NOMO-1 (cell line): Measurements from ENCODE around the gene IZUMO4.

ENCODE experiments used
- DNase-seq, 2 experiments: peaks; one replicate each; lab custom pipeline; 2025; ENCODE audit not compliant: unreplicated experiment in 2 of 2; lab: John Stamatoyannopoulos, UW

Gene IZUMO4

DNA sequence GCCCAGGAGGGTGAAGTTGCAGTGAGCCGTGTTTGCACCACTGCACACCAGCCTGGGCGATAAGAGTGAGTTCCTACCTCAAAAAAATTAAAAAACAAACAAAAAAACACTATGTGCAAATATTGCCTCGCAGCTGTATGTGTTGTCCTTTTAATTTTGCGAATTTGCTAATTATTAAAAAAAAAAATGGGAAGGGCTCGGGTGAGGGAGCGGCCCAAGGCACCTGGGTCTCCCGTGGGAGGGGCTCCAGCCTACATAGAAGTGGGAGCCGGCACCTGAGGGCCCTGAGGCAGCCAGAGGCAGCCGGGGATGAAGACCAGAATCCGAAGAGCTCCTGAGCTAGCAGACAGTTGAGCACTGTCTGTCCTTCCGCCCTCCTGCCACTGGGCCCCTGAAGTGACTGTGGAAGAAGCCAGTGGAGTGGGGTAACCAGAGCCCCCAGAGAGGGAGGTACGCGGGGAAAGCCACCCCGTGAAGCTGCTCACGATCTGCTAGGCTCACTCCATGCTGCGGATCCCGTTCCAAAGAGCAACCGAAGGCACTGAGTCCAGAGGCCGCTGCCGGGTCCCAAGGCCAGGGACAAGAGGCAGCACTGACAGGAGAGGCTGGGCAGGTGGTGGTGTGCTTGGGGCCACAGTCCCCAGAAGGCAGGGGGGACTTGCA is 6.5 kb downstream of the IZUMO4 start:
- DNase-seq, result no peak

DNA sequence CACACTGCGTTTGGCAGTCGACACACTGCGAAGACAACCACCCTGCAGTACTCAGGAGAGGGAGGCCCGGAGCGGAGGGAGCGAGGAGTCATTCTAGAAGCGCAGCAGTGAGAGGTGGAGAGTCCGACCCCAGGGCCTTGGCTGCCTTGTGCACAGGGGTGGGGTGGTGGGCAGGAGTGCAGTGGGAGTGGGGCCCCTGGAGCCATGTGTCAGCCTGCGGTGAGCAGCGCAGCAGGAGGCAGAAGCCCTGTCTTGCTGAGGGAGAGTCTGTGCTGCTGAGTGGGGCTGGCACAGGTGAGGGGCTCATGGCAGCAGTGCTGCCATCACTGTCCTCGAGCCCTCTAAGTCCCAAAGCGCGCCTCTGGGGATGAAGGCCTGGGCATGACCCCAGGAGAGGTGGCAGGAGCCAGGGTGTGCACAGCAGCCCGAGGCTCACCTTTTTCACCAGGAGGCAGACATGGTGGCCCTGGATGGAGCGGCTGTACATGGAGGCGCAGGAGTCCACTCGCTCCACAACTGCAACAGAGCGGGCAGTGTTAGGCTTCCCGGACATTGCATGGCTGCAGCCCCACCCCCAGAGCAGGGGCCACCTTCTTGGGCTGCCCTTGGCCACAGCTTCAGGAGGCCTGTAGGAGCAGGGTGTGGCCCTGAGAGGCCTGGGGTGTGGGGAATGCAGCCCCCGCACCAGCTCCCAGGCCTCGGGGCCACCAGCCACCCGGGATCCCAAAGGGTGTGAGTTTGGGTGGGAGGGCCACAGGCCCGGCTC is 11.7 kb downstream of the IZUMO4 start:
- DNase-seq, result no peak

DNA sequence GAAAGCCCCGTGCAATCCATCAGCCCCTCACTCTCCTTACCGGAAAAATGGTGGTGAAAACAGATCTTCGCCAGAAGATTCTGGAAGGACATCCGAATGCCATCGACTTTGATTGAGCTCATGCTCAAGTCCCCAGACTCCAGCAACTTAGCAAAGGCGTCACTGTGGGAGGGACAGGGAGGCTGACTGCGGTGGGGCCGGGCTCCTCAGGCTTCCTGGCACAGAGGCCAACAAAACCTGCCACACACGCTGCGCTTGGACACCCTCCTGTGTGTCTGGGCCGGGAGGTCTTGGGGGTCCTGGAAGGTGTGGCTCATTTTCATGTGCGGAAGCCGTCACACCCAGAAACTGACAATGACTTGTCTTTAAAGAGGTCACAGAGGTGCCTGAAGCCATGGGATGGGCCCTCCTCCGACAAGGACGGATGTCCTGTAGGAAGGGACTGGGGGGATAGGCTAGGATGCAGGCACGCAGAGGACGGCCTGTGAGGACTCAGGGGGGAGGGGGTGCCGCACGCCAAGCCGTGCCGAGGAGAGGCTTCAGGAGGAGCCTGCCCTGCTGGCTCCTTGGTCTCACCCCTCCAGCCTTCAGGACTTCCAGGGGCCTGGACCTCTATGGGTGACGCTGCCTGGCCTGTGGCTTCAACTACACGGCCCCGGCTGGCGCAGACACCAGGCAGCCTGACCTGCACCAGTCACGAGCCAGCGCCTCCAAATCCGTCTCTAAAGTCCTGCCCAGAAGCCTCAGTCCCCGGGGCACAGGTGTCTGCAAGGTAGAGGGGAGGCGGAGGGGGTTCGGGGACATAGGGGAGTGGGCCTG is 12.5 kb downstream of the IZUMO4 start:
- no peak for DNase-seq

DNA sequence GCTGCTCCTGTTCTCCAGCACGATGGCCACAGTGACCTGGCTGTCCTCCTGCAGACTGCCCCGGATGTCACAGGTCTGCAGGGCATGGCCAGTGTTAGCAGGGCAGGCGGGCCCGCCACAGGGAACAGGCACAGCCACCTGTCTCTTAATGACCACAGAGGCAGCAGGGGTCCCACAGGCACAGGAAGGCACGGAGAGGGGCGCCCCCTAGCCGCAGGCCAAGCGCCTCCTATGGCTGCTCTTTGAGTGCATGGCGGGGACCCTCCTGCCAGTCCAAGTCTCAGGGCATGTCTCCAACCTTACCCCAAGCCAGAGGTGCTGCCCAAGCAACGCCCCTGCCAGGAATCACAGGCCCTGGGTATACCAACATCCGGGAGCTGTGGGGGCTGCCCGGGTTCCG is 14.1 kb downstream of the IZUMO4 start:
- no peak for DNase-seq

DNA sequence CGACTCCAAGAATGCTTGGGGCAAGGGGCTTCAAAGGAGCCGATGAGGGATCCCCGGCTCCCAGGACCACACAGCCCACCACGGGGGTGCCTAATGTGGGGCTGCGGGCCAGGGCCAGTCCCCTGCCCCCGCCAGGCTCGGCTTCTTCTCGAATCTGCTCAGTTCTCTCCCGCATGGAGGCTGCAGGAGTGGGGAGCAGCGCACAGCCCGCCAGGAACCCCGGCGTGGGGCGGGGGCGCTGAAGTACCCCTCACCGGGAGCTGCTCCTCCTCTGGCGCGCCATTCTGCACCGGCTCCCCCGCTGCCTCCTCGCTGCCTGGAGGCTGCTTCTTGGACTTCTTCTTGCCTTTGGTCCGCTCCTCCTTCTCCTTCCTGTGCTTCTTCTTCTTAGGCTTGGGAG is 14.7 kb downstream of the IZUMO4 start:
- no peak for DNase-seq

DNA sequence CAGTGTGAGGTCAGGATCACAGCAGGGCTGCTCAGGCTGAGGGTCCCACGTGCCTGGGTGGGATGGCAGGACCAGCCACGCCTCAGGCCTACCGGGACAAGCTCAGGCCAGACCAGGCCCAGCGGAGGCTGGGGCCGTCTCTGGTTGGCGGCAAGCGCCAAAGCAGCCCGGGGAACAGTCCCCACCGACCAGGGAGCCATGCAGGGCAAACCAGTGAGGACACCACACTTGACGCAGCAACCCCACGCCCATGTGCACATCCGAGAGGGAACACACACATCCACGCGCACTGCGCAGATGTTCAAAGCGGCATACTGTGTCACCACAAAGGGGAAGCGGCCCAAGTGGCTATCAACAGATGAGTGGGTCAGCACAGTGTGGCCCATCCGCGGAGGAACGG is 15.2 kb downstream of the IZUMO4 start:
- no peak for DNase-seq

DNA sequence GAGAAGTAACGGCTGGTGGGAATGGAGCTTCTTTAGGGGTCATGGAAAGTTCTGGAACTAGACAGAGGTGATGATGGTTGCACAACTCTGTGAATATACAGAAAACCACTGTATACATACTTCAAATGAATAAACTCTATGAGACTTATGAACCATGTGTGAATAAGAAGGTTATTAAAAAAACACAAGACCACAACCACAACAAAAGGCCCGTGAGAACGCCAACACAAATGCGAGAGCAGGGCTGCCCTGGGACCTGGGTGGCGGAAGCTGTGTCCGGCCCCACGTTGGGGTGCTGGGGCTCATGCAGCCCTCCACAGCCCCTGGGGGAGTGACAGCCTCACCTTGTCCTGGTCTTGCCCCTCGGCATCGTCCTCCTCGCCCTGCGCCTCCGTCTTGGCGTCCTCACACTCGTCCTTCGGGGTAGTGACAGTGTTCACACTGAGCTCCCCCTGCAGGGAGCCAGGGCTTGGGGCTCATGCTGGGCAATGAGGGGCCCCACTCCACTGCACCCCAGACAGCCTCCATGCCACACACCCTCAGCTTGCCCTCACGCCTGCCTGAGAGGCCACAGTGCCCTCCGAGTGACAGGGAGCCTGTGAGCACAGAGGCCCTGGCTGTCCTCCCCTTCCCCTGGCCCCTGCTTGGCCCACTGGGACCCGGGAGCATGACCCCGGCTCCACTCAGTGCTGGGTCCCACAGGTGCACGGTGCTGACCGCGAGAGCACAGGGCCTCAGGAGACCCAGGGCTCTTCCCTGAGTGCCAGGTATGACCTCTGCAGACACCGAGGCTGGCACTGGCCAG is 16.0 kb downstream of the IZUMO4 start:
- no peak for DNase-seq

DNA sequence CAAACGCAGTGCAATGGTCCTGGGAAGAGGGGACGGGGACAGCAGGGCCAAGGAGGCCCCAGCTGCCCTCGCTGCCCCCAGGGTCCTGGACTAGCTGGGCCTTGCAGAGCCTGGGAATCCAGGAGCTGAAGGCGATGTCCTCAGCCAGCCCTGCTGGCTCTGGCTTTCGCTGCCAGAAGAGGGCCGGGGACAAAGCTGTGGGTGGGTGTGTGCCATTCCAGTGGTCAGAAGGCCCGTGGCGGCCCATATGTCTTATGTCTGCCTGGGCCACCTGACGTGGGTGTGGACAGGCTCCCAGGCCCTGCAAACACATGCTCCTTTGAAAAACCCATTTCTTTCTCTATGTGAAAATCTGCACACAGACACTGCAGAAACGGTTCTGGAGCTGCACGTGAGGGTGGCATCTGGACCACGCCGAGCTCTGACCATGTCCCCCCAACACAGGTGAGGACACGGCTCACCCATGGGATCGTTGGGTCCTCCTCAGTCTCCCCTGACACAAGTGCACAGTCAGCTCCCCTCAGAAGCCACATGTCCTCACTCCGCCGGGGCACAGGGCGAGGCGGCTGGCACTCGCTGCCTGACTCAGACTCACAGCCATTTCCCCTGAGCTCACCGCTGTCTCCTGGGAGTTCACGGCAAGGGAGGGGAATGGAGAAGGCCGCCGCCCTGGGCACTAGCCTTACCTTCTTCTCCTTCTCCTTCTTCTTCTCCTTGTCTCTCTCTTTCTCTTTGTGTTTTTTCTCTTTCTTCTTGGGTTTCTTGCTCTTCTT is 16.9 kb downstream of the IZUMO4 start:
- DNase-seq, result no peak

DNA sequence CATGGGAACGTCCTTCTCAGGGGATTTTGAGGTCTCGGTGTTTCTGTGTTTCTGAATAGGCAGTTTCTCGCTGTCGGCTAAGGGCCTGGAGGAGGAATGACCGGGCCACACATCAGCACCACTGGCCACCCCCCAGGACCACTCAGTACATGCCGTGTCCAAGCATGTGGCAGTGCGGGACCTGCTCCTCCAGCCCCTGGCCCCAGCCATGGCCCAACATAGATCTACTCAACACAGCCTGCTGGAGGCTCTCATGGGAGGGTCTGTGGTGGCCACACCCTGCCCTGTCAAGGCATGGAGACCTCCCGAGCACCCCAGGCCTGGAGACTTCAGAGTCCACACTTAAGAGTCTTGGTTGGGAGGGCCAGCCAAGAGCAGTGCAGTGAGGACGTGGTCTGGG is 17.5 kb downstream of the IZUMO4 start:
- DNase-seq, result no peak

DNA sequence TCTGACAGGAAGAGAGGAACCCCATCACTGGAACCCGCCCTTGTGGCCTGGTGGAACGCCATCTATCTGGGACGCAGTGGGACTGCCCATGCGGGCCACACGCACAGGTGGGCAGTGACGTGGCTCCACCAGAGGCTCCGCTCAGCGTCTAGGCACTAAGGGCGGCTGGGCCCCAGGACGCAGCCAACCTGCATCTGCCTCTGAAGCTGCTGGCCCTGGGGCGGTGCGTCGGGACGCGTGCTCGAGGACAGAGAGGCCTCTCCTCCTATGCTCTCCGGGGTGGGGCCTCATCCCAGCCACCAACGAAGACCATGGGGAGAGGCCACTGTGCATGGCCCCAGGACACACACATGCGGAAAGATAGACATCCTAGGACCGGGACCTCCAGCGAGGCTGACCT is 18.1 kb downstream of the IZUMO4 start:
- no peak for DNase-seq

DNA sequence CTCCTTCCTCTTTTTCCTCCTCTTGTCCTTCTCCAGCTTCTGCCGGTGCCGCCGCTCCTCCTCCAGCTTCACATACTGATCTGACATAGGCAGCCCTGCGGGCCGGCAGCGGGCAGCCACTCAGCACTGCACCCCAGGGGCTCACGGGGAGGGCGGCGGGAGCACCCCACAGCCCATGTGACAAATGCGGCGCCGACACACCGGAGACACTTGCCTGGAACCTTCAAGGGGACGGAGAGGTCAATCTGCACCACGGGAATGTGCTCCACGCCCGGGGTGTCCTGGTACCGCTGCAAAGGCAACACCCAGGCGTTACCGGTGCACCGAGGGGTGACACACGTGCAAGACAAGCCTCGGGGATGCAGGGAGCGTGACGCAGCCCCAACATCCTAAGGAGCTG is 18.6 kb downstream of the IZUMO4 start:
- no peak for DNase-seq

DNA sequence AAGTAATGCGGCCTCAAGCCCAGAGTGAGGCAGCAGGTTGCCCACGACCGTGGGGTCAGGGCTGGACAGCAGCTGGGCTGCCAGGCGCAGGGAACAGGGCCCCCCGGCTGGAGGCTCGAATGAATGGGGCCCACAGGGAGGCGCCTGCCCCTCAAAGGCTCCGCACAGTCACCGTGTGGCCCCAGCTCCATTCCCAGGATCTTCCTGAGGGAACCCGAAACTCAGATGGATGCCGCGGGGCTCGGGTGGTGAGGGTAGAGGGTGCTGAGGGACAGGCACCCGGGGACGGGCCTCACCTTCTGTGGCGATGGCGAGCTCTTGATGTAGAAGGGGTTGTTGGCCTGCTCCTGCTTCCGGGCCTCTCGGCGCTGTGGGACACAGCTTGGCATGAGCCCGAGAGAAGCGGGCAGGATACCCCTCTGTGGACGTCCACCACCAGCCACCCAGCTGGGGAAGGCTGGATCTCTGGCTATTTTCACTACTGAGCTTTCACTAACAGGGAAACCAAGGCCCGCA is 19.3 kb downstream of the IZUMO4 start:
- no peak for DNase-seq

DNA sequence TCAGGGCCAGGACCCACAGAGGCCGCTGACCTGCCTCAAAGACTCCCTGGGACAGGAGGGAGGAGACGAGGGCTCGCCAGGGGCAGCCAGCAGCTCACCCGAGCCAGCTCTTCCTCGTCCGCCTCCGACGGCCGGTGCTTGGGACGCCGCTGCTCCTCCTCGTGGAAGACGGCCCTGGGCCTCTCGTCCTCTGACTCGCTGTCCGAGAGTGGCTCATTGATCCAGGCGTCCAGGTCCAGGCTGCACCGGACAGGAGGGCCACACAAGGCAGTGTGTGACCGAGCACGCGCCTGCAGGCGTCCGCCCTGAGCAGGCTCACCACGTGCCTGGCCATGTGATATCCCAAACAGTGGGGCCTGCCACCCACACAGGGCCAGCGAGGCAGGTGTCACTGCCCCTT is 19.8 kb downstream of the IZUMO4 start:
- DNase-seq, result no peak

DNA sequence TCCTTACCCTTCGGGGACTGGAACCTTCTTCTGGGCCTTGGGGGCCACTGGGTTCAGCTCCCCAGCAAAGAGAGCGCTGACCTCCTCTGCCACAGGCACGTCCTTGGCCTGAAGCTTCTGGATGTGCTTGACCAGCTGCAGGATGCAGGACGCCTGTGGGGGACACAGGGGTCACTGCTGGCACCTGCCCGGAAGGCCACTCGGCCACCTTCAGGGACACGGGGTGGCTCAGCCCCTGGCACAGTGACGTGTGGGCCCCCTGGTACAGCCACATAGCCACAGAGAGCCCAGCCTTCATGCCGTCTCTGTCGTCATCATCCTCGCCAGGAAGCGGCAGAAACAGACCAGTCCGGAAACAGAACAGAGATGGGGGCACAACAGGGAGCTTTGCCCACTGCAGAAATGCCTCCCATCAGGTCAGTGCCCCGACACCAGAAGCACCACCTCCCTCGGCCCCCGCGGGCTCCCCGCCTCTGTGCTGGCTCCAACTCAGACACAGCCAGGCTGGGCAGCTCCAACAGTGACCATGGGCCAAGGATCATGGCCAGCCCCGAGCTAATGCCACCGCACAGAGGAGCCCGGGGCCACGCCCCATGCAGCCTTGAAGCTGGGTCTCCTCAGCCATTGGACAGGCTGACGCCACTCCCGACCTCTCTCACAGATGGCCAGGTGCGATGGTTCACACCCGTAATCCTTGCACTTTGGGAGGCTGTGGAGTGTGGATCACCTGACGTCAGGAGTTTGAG is 20.7 kb downstream of the IZUMO4 start:
- DNase-seq, result no peak

DNA sequence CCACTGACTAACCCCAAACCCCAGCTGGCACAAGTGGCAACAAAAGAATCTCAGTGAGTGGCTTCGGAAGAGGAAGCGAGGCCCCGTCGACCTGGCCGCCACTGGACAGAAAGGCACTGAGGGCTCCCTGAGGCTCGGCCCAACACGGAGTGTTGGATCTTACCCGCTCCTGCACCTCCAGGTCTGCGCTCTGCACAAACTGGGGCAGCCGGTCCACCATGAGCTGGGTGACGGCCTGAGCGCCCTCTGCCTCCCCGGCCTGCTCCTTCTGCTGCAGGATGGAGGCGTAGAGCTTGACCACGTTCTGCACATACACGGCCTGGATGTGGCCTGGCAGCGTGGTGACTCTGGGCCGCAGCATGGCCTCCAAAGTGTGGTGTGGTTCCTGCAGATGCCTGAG is 21.7 kb downstream of the IZUMO4 start:
- no peak for DNase-seq

DNA sequence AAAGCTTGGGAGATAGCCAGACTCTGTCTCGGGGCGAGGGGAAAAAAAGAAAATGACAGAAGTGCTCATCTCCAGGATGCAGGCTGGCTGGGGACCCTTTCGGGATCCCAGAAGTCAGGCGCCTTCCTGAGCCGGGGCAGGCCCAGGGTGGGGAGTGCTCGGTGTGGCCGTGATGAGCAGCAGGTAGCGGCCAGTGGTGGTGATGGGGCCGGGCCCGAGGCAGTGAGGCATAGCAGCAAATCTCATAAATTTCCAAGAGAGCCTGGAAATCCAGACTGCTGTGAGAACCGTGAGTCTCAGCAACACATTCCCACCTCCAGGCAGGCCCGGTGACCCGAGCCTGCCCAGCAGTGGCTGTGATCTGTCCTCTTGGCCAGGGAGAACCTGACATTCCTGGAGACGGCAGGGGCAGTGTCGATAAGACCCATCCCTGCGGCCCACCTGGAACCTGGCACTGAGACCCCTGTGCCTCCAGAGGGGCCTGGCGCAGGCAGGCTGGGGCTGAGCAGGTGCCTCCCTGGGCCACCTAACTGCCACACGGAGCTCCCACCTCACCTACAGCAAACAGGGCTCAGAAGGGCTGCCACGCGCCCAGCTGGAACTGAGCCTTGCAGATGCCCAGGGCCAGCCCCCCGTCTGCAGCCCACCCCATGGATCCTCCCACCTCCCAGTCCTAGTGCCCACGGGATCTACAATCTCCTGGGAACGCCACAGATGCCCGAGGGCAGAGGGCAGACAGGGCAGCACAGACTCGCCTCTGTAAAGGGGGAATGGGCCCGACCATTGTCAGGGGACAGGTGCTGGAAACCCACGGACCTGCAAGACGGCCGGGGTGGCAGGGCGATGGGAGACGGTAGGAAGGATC is 23.4 kb downstream of the IZUMO4 start:
- DNase-seq, result no peak

DNA sequence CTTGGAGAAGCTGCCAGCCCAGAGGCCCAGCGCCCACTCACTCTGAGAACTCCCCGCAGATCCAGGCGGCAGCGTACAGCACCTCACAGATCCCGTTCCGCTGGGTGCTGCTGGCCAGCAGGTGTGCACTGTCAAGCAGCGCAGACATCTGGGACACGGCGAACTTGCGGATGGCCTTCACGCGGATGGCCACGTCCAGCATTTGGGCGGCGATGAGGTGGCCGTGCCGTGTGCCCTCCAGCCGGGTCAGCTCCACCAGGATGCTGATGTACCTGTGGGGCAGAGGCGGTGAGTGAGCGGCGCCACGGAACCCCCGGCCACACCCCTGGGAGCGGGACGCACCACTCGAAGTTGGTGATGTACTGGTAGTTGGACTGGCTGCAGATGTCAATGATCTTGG is 24.1 kb downstream of the IZUMO4 start:
- no peak for DNase-seq

DNA sequence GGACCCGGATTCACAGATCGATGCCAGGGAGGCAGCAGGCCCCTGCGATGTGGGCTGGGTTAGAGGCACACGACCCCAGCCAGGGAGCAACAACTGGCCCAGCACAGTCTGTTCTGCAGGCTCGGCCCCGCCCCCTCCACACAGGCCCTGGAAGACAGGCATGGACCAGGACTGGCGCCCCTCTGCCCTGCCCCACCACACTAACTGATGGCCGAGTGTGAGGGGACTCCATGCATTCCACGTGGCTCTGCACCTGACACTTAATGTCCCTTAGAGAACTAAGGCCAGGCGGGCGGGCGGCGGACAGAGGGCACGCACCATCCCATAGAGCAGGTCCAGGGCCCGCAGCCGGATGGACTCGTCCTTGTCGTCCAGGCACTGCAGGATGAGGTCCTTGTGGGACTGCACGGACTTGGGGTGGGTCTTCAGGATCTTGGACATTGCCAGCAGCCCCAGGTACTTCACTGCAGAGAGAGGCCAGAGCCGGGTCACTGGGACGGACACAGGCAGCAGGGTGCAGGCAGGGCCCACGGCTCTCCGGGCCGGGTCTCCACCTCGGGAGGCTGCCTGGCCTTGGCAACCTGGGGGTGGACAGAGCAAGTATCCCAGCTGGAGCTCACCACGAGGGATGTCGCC is 24.8 kb downstream of the IZUMO4 start:
- DNase-seq, result no peak
